Breast epithelium (tissue), 3 donors: Measurements from ENCODE around the gene CAPZA1.

Experiments used
- POLR2A ChIP-seq: fragments of 450-650 bp; IDR thresholded peaks from one replicate; pipeline ENCODE4 v1.6.1; 2016; ENCODE audit warnings: antibody characterized with exemption, mild to moderate bottlenecking, moderate library complexity
- POLR2AphosphoS5 ChIP-seq, 3 donors: sonication (generic); formaldehyde crosslinking; IDR thresholded peaks; one replicate each; pipeline ENCODE4 v1.6.1; 2017; ENCODE audit warnings: antibody characterized with exemption in 3 of 3
- TF ChIP-seq, protein P1 (sequence below), 3 donors: fragments of 450-650 bp; IDR thresholded peaks; one replicate each; pipeline ENCODE4 v1.5.1; 2016 to 2017; ENCODE audit warnings: antibody characterized with exemption in 3 of 3, mild to moderate bottlenecking in 3 of 3, moderate library complexity in 3 of 3

DNA sequence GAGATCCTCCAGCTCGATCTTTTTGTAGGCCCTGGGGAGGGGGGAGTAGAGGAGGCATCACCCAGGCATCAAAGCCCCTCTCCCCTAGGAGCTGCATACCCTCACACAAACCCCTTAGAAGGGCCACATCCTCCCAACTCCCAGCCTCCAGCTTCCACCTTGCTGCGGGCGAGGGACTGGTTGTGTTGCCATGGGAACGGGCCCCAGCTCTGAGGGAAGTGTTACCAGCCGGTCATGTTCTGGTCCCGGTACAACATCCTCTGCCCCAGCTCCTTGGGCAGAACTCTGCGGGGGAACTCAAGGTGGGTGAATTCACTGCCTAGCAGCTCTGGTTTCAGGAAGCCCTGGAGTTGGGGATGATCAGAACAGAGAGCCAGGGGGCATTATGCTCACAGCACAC, 91.4 kb downstream of the CAPZA1 start:
- TF ChIP-seq, protein P1, sequence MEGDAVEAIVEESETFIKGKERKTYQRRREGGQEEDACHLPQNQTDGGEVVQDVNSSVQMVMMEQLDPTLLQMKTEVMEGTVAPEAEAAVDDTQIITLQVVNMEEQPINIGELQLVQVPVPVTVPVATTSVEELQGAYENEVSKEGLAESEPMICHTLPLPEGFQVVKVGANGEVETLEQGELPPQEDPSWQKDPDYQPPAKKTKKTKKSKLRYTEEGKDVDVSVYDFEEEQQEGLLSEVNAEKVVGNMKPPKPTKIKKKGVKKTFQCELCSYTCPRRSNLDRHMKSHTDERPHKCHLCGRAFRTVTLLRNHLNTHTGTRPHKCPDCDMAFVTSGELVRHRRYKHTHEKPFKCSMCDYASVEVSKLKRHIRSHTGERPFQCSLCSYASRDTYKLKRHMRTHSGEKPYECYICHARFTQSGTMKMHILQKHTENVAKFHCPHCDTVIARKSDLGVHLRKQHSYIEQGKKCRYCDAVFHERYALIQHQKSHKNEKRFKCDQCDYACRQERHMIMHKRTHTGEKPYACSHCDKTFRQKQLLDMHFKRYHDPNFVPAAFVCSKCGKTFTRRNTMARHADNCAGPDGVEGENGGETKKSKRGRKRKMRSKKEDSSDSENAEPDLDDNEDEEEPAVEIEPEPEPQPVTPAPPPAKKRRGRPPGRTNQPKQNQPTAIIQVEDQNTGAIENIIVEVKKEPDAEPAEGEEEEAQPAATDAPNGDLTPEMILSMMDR (IDR thresholded peaks at IDR 0.05), result no peak
- TF ChIP-seq POLR2A (no peak), POLR2AphosphoS5 (IDR thresholded peaks at IDR 0.05) (no peak)
